Ureter (tissue), 1 donor: ENCODE measurements around the gene NDUFV2. TPM values are rescaled to one million over a fixed set of nuclear protein-coding genes. Genes with fewer than 3 reads are reported as not detected.
"Not testable (repeated sequence)": the region's sequence is repeated elsewhere in the genome, so short reads cannot be mapped to it uniquely, and the experiment has no call there.

Source experiments
- DNase-seq: peaks from one replicate; pipeline ENCODE4 v3.0.0-alpha.2; 2020; ENCODE audit warnings: low spot score
- total RNA-seq: library from RNA; stranded (reverse); gene quantifications from one replicate; pipeline ENCODE4 v1.2.4, GENCODE V29; 2023
- donor health status: DM: yes; HTN: yes; CAD: no.

The NDUFV2 gene
- total RNA-seq, 1 donor from 2014 or later, result 137 TPM

DNA sequence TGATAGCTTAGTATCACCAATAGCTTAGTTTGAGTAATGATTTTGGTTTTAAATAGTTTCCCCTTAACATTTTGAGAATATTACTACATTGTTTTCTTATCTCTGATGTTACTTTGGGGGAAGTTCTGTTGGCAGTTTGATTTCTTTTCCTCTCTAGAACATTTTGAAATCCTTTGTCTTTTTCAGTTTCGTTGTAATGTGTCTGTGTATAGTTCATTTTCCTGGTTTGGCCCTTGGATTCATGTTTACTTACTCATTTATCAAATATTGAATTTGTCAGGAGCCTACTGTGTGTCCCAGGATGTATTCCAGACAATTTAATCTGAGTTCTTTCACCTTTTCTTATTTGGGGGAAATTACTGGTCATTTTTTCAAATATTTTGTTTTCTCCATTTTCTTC is 50.8 kb downstream of the NDUFV2 start:
- no peak for DNase-seq

DNA sequence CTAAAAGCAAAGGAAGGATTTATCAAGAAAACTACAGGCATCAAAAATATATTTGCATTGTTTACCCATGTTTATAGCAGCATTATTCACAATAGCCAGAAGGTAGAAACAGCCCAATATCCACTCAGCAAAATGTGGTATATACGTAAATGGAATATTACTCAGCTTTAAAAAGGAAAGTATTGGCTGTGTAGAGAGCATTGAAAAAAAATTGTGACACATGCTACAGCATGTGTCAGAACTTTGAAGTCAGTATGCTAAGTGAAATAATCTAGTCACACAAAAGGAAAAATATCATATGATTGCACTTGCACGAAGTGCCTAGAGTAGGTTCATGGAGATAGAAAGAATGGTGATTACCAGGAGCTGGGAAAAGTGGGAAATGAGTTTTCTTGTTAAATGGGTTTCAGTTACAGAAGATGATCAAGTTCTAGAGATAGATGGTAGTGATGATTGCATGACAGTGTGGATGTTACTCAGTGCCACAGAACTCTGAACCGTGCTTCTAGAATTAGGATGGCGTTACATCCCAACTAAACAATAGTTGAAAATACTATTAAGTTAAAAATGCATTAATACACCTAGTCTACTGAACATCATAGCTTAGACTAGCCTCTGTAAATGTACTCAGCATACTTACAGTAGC is 54.2 kb downstream of the NDUFV2 start:
- no peak for DNase-seq

DNA sequence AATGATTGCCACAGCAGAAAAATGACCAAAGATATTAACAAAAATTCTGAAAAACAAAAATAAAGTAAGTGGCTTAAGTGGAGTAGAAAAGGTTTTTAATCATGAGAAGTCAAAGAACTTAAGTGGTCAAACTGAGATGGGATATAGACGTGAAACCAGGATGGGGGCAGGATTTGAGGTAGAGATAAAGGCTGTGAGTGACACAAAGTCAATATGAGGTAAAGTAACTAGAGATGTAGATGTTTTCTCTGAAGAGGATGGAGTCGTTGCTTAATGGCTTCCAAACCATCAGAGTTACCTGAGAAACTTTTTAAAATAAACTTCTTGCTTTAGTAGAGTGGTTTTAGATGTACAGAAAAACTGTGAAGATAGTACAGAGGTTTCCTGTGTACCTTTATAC is 55.3 kb downstream of the NDUFV2 start:
- no peak for DNase-seq

DNA sequence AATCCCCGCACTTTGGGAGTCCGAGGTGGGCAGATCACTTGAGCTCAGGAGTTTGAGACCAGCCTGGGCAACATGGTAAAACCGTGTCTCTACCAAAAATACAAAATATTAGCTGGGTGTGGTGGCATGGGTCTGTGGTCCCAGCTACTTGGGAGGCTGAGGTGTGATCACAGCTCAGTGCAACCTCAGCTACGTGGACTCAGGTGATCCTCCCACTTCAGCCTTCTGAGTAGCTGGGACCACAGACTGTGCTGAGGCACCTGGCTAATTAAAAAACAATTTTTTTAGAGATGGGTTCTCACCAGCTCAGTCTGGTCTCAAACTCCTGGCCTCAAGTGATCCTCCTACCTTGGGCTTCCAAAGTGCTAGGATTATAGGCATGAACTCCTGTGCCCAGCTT is 57.5 kb downstream of the NDUFV2 start:
- no peak for DNase-seq

DNA sequence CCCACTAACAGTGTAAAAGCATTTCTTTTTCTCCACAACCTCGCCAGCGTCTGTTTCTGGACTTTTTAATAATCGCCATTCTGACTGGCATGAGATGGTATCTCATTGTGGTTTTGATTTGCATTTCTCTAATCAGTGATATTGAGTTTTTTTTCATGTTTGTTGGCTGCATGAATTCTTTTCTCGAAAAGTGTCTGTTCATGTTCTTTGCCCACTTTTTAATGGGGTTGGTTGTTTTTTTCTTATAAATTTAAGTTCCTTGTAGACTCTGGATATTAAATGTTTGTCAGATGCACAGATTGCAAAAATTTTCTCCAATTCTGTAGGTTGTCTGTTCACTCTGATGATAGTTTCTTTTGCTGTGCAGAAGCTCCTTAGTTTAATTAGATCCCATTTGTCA is 60.2 kb downstream of the NDUFV2 start:
- not testable (repeated sequence) for DNase-seq

DNA sequence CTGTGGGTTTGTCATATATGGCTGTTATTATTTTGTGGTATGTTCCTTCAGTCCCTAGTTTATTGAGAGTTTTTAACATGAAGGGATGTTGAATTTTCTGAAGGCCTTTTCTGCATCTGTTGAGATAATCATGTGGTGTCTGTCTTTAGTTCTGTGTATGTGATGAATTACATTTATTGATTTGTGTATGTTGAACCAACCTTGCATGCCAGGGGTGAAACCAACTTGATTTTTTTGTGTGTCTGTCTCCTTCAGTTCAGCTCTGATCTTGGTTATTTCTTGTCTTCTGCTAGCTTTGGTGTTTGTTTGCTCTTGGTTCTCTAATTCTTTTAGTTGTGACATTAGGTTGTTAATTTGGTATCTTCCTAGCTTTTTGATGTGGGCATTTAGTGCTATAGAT is 61.6 kb downstream of the NDUFV2 start:
- DNase-seq, result not testable (repeated sequence)

DNA sequence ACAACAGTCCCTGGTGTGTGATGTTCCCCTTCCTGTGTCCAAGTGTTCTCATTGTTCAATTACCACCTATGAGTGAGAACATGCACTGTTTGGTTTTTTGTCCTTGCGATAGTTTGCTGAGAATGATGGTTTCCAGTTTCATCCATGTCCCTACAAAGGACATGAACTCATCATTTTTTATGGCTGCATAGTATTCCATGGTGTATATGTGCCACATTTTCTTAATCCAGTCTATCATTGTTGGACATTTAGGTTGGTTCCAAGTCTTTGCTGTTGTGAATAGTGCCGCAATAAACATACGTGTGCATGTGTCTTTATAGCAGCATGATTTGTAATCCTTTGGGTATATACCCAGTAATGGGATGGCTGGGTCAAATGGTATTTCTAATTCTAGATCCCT is 63.4 kb downstream of the NDUFV2 start:
- not testable (repeated sequence) for DNase-seq

DNA sequence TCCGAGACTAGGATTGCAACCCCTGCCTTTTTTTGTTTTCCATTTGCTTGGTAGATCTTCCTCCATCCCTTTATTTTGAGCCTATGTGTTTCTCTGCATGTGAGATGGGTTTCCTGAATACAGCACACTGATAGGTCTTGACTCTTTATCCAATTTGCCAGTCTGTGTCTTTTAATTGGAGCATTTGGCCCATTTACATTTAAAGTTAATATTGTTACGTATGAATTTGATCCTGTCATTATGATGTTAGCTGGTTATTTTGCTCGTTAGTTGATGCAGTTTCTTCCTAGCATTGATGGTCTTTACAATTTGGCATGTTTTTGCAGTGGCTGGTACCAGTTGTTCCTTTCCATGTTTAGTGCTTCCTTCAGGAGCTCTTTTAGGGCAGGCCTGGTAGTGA is 67.0 kb downstream of the NDUFV2 start:
- not testable (repeated sequence) for DNase-seq

DNA sequence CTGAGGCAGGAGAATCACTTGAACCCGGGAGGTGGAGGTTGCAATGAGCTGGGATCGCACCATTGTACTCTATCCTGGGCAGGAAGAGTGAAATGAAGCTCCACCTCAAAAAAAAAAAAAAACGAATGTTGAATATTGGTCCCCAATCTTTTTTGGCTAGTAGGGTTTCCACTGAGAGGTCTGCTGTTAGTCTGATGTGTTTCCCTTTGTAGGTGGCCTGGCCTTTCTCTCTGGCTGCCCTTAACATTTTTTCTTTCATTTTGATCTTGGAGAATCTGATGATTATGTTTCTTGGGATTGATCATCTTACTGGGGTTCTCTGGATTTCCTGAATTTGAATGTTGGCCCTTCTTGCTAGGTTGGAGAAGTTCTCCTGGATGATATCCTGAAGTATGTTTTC is 69.4 kb downstream of the NDUFV2 start:
- not testable (repeated sequence) for DNase-seq

DNA sequence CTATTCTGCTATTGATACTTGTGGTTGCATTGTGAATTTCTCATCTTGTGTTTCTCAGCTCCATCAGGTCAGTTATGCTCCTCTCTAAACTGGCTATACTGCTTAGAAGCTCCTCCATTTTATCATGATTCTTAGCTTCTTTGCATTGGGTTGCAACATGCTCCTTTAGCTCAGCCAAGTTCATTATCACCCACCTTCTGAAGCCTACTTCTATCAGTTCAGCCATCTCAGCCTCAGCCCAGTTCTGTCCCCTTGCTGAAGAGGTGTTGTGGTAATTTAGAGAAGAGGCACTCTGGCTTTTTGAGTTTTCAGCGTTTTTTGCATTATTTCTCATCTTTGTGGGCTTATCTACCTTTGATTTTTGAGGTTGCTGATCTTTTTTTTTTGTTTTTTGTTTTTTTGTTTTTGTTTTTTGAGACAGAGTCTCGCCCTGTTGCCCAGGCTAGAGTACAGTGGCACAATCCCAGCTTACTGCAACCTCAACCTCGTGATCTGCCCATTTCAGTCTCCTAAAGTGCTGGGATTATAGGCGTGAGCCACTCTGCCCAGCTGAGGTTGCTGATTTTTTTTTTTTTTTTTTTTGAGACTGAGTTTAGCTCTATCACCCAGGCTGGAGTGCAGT is 70.1 kb downstream of the NDUFV2 start:
- no peak for DNase-seq

DNA sequence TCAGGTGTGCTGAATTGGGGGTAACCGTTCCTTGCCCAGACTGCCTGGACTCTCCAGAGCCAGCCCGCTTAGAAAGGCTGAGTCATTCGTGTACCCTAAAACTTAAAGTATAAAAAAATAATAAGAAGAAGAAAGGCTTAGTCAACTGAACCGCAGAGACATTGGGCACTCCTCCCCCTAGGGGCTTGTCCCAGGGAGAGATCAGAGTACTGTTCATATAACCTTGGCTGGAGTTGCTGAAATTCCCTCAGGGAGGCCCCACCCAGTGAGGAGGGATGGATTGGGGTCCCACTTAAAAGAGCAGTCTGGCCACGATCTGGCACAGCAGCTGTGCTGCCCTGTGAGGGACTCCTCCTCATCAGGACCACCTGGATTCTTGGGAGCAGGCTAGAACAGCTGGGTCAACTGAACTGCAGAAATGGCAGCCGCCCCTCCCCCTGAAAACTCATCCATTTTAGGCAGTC is 71.3 kb downstream of the NDUFV2 start:
- no peak for DNase-seq

DNA sequence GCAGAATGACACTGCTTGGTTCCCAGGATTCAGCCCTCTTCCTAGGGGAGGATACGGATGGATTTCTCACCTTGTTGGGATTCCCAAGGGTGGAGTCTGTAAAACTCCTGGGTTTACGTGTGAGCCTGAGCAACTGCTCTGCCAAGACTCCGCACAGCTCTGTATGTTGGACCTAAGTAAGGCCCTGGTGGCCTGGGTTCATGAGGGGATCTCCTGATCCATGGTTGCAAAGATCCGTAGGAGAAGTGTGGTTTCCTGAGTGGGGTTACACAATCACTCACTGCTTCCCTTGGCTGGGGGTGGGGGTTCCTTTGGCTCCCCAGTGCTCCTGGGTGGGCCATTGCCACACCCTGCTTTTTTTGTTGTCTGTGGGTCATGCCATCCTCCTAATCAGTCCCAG is 71.8 kb downstream of the NDUFV2 start:
- DNase-seq, result no peak

DNA sequence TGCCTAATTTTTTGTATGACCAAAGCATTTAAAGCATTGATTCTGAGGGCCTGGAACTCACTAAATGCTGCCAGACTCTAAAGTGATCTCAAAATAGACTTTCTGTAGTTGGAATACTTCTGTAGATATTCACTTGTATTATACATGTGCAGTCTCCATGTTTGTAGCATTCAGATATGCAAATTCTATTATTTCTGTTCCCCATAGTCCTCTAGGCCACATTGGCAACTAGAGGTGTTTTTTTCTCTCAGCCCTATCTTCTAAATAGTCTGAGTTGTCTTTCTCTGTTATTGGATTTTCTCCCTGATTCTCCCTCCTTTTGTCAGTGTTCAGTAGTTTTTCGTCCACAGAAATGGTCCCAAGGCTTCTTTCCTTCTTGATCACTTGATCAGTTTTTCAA is 72.6 kb downstream of the NDUFV2 start:
- DNase-seq, result no peak

DNA sequence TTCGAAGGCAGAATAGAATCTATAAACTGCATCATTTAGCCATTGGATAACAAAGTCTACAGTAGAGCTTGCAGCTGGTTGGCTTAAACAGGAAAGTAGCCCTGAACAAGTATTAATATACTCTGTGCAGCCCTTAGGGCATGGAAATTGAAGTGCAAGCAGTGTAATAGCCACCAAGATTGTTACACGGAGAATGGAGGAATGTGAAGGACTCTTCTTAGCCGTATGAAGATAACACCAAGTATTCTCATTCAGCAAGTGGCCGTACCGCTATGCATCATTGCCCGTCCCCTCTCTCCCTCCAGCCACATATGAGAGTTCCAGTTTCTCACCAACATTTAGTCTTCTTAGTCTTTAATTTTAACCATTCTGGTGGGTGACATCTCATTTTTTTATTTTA is 74.5 kb downstream of the NDUFV2 start:
- no peak for DNase-seq

DNA sequence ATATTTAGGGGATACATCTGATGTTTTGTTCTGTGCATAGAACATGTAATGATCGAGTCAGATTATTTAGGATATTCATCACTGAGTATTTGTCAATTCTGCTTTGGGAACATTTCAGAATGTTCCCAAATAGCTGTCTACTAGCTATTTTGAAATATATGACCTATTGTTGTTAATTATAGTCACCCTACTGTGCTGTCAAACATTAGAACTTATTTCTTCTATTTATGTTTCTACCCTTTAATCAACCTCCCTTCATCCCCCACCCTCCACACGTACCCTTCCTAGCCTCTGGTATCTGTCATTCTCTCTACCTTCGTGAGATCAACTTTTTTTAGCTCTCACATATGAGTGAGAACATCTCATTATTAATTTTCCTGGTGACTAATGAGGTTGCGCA is 75.0 kb downstream of the NDUFV2 start:
- DNase-seq, result no peak

DNA sequence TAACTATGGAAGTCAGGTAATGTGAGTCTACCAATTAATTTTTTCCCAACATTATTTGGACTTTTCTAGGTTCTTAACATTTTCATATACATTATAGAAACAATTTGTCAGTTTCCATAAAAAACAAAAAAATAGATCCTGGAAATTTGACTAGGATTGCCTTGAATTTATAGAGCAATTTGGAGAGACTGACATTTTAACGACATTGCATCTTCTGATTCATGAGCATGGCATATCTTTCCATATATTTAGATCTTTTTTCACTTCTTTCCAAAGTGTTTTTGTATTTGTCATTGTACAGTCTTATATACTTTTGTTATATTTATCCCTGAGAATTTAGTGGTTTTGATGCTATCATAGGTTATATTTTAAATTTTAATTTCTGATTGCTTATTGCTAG is 76.1 kb downstream of the NDUFV2 start:
- DNase-seq, result no peak

DNA sequence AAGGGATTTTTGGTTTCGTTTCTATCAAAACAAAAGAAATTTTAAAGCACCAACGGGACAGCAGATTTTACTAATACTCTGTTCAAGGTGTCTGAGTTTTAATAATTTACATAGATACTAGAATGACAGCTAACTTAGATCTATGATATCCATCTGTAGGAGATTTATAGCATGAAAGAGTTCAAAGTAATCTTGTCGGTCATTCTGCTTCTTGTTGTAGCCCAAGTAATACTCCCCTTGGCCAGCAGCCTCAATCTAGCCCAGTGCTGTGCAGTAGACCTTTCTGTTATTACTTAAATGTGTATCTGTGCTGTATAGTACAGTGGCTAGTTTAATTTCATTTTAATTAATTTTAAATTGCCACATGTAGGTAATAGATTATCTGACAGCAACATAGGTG is 78.8 kb downstream of the NDUFV2 start:
- no peak for DNase-seq

DNA sequence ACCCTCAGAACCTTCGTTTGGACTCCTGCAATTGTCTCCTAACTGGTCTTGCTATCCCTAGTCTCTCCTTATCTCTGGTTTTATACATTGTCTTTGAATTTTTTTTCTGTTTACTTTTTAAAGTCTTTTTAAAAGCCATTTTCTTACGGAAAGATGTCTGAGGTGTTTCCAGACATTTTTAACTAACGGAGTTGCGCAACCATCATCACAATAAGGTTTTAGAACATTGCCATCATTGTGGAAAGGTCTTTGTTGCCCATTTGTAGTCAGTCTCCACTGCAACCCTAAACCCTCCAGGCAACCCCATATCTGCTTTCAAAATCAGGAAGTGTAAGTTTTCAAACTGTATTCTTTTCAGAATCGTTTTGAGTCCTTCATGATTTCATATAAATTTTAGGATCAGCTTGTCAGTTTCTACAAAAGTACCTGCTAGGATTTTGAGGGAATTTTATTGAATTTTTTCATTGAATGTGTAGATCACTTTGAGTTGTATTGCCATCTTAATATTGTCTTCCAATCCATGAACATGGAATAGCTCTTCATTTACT is 80.4 kb downstream of the NDUFV2 start:
- DNase-seq, result no peak

Other genes with a start within 250 kb of the NDUFV2 start
- gene ANKRD12, start 34.1 kb downstream of the NDUFV2 start, total RNA-seq, result 91.7 TPM
- gene TWSG1, start 232.1 kb downstream of the NDUFV2 start, total RNA-seq, result 44.6 TPM